ENCODE results near the gene TSPAN18. TPM values are rescaled to one million over a fixed set of nuclear protein-coding genes. Genes with fewer than 3 reads are reported as not detected.

Gene TSPAN18, protein sequence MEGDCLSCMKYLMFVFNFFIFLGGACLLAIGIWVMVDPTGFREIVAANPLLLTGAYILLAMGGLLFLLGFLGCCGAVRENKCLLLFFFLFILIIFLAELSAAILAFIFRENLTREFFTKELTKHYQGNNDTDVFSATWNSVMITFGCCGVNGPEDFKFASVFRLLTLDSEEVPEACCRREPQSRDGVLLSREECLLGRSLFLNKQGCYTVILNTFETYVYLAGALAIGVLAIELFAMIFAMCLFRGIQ
- total RNA-seq (10 to 100 TPM; 27.2 to 31.4 TPM), polyA plus RNA-seq (ENCODE audit: insufficient read length in 6 of 6) (10 to 100 TPM; 59.5 to 85.8 (median 66.6) TPM)
- long read RNA-seq, donor 1, transcript TSPAN18-210 (3 exons, 700 nt) = minor isoform, 6 of 65 reads
- long read RNA-seq, donor 1, transcript TSPAN18-207 (10 exons, 3,316 nt) = major isoform, 13 of 65 reads
- long read RNA-seq, donor 1, partial matches to known transcripts = 41 of 65 reads
- long read RNA-seq, donor 1, other reads (novel, unspliced or antisense) = 0 of 65 reads
- long read RNA-seq, donor 2, transcript TSPAN18-207 (10 exons, 3,316 nt) = major isoform, 16 of 58 reads
- long read RNA-seq, donor 2, transcript TSPAN18-210 (3 exons, 700 nt) = minor isoform, 6 of 58 reads
- long read RNA-seq, donor 2, partial matches to known transcripts = 25 of 58 reads
- long read RNA-seq, donor 2, other reads (novel, unspliced or antisense) = 8 of 58 reads
- long read RNA-seq, donor 3, transcript TSPAN18-207 (10 exons, 3,316 nt) = major isoform, 11 of 12 reads
- long read RNA-seq, donor 3, partial matches to known transcripts = 0 of 12 reads
- long read RNA-seq, donor 3, other reads (novel, unspliced or antisense) = 0 of 12 reads
- long read RNA-seq, donor 4, partial matches to known transcripts = 0 of 3 reads
- long read RNA-seq, donor 4, other reads (novel, unspliced or antisense) = 3 of 3 reads
- long read RNA-seq, donor 5, transcript TSPAN18-207 (10 exons, 3,316 nt) = major isoform, 10 of 126 reads
- long read RNA-seq, donor 5, partial matches to known transcripts = 112 of 126 reads
- long read RNA-seq, donor 5, other reads (novel, unspliced or antisense) = 0 of 126 reads
- long read RNA-seq, donor 6, full-length matches to known transcripts = 10 of 22 reads
- long read RNA-seq, donor 6, partial matches to known transcripts = 12 of 22 reads
- long read RNA-seq, donor 6, other reads (novel, unspliced or antisense) = 0 of 22 reads
- long read RNA-seq, donor 7, partial matches to known transcripts = 54 of 69 reads
- long read RNA-seq, donor 7, other reads (novel, unspliced or antisense) = 10 of 69 reads
- long read RNA-seq, donor 8, transcript TSPAN18-210 (3 exons, 700 nt) = minor isoform, 9 of 66 reads
- long read RNA-seq, donor 8, transcript TSPAN18-207 (10 exons, 3,316 nt) = major isoform, 10 of 66 reads
- long read RNA-seq, donor 8, partial matches to known transcripts = 45 of 66 reads
- long read RNA-seq, donor 8, other reads (novel, unspliced or antisense) = 0 of 66 reads
- long read RNA-seq, donor 9 = 0 reads
- long read RNA-seq, donor 10, partial matches to known transcripts = 0 of 1 reads
- long read RNA-seq, donor 10, other reads (novel, unspliced or antisense) = 1 of 1 reads
- long read RNA-seq, donor 11, transcript TSPAN18-207 (10 exons, 3,316 nt) = major isoform, 14 of 18 reads
- long read RNA-seq, donor 11, partial matches to known transcripts = 0 of 18 reads
- long read RNA-seq, donor 11, other reads (novel, unspliced or antisense) = 0 of 18 reads
- long read RNA-seq, donor 12, transcript TSPAN18-207 (10 exons, 3,316 nt) = major isoform, 9 of 31 reads
- long read RNA-seq, donor 12, partial matches to known transcripts = 20 of 31 reads
- long read RNA-seq, donor 12, other reads (novel, unspliced or antisense) = 0 of 31 reads

DNA sequence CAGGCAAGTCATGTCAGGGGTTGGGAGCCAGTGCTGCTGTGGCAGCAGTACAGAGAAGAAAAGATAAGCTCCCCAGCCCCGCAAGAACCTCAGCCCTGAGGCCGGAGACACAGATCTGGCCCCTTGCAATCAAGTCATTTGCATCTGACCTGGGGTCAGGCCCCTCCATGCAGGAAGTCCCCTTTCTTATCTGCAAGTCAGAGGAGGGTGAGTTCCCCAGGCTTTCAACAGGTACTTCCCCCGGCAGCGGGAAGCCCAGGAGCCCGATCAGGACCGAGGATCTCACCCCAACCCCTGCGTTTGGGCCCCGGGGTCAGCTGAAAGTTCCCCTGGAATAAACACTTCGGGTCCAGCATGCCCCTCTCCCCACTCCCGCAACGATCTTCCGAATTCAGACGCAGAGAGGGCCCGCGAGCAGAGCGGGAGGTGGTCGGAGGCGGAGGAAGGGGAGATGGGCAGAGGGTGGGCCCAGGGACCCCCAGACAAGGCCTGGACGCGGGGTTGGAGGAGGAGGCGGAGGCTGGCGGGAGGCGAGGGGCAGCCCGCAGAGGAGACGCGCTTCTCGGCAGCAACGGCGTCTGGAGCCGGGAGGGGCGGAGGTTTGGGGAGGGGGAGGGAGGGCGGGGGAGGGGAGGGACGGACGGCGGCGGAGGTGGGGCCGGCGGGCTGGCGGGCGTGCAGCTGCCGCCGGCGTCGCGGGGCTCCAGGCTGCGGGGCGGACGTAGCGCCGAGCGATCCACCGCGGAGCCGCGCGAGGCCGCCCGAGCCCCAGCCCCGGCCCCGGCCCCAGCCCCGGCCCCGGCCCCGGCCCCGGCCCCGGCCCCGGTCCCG, at the start of gene TSPAN18:
Gene TSPAN18, plus strand, starts transcription at position 680 of the 831 bp plus-strand sequence. CDS start 179,455 bp downstream, outside the sequence.
- TF ChIP-seq, protein P1, sequence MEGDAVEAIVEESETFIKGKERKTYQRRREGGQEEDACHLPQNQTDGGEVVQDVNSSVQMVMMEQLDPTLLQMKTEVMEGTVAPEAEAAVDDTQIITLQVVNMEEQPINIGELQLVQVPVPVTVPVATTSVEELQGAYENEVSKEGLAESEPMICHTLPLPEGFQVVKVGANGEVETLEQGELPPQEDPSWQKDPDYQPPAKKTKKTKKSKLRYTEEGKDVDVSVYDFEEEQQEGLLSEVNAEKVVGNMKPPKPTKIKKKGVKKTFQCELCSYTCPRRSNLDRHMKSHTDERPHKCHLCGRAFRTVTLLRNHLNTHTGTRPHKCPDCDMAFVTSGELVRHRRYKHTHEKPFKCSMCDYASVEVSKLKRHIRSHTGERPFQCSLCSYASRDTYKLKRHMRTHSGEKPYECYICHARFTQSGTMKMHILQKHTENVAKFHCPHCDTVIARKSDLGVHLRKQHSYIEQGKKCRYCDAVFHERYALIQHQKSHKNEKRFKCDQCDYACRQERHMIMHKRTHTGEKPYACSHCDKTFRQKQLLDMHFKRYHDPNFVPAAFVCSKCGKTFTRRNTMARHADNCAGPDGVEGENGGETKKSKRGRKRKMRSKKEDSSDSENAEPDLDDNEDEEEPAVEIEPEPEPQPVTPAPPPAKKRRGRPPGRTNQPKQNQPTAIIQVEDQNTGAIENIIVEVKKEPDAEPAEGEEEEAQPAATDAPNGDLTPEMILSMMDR (IDR thresholded peaks at IDR 0.05) = no peak
- Histone ChIP-seq H3K36me3 (no peaks in the 10 kb centered on the region), H3K4me1 (peaks cover 0 to 25% of the 10 kb centered on the region in 2 donors), H3K9me3 (no peaks in the 10 kb centered on the region), H3K27me3 (peaks cover 6 to 54% of the 10 kb centered on the region in 2 donors), H3K4me3 (peak within 1 kb of the TSS; percentile 47 to 50), H3K27ac (peak within 1 kb of the TSS; percentile 13 to 78)
- ATAC-seq = no peak
- intact Hi-C loops (cut with DNase I) = loop anchor here in 1 of 2 donors (10.0 kb wide), 2 partner anchors 102 to 168 kb away; no protein-coding TSS in a partner anchor
- DNase-seq = peak in 1 of 4 donors; percentile 44

DNA sequence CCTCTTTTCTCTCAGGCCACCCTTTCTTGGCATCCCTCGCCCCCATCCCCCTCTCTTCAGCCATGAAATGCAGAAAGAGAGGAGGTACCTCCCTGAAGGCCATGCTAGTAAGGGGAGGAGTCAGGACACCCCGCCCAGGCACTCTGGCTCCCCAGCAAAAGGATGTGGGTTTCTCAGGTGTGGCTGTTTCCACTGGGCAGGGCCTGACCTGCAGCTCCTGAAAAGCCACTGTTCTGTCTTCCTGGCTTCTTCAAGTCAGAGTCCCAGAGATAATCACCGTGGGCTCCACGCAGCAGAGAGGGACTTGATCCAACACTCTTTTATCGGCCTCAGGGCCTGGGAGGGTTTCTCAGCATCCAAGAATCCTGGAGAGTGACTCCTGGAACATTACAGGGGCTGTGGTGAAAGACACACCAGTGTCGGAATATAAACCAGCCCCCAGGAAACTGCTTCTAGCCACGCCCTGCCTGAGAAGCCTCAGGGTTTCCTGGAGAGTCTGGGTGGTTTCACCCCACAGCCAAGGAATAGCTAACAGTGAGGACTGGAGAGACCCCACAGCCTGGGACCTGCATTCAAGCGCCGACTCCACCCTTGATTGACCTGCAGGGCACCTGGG, 45.7 kb upstream of the TSPAN18 start:
- intact Hi-C loops (cut with DNase I) = no loop called here
- H3K9me3 ChIP-seq = no peaks in the 10 kb centered on the region
- no peak overlapping the region for H3K27ac ChIP-seq
- no peak for DNase-seq
- TF ChIP-seq, protein P1 (IDR thresholded peaks at IDR 0.05) = no peak
- no peak overlapping the region for H3K4me3 ChIP-seq
- ATAC-seq = no peak
- no peaks in the 10 kb centered on the region for H3K4me1 ChIP-seq
- no peaks in the 10 kb centered on the region for H3K27me3 ChIP-seq
- H3K36me3 ChIP-seq = no peaks in the 10 kb centered on the region

DNA sequence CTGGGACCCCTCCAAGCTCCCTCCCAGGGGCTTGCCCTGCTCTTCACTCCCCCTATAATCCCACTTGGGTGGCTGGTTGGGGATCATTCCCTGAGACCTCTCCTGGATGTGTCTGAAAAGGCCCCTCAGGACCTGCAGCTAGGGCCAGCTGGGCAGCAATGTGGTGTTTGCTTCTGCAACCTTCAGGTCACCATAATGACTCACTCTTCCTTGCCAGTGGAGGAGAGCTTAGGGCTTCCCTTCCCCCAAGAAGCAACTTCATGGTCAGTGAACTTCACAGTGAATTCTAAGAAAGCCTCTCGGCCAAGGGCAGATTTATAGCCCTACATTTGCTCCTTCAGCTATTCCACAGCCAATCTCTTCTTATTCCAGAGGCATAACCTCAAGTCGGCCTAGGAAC, 45.1 kb upstream of the TSPAN18 start:
- intact Hi-C loops (cut with DNase I) = no loop called here
- TF ChIP-seq, protein P1 (IDR thresholded peaks at IDR 0.05) = no peak
- H3K4me1 ChIP-seq = no peaks in the 10 kb centered on the region
- no peak overlapping the region for H3K4me3 ChIP-seq
- no peak for ATAC-seq
- no peak for DNase-seq
- no peaks in the 10 kb centered on the region for H3K9me3 ChIP-seq
- H3K27ac ChIP-seq = no peak overlapping the region
- H3K27me3 ChIP-seq = no peaks in the 10 kb centered on the region
- no peaks in the 10 kb centered on the region for H3K36me3 ChIP-seq
